Measurements from ENCODE around the gene SPAG17.
"Not testable (repeated sequence)": the region's sequence is repeated elsewhere in the genome, so short reads cannot be mapped to it uniquely, and the experiment has no call there.

The SPAG17 gene

DNA sequence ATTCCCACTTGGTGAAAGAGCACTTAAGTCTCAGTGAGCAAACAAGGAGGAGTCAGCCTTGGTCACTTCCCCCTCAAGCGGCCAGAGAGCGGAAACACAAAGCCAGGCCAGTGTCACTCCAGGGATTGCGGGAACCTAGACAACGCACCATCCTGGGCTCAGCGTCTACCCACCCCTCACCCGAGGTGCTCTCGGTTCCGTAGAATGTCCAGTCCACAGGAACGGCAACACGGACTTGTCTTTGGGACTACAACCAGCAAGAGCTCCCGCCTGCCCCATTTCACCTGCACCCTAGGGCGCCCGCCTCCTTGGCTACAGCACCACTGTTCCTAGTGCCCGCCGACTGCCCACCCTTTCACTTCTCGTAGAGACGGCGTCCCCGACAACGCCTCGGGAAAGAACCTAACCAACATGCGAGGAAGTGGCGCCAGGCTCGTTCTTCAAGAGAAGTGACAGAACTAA, 256.1 kb downstream of the SPAG17 start:
- Histone ChIP-seq H2AFZ (ENCODE audit: low read depth, low read length) (peak overlapping the region; percentile 96), H3K27ac (ENCODE audit: low read length) (peak overlapping the region; percentile 77), H3K79me2 (ENCODE audit: insufficient read depth, low read length) (peaks cover 89% of the 10 kb centered on the region), H3K36me3 (ENCODE audit: insufficient read depth, low read length) (peaks cover 4% of the 10 kb centered on the region), H4K20me1 (ENCODE audit: insufficient read depth, low read length) (peaks cover 22% of the 10 kb centered on the region; the same call in 1 of the 2 replicates), H3K4me3 (ENCODE audit: low read depth in 1 of 2, low read length in 2 of 2) (peak overlapping the region; percentile 91 to 93), H3K27me3 (ENCODE audit: insufficient read depth, low read length, poor library complexity) (no peaks in the 10 kb centered on the region), H3K9ac (ENCODE audit: low read depth, low read length) (peak overlapping the region; percentile 70), H3K9me3 (ENCODE audit: insufficient read depth, low read length, severe bottlenecking) (no peaks in the 10 kb centered on the region), H3K4me1 (ENCODE audit: insufficient read depth, low read length) (peaks cover 46% of the 10 kb centered on the region), H3K4me2 (ENCODE audit: insufficient read depth, low read length) (peak overlapping the region; percentile 89)
- DNase-seq (no peak), ATAC-seq (ENCODE audit: insufficient read depth, low read depth) (peak; percentile 45)
- TF ChIP-seq, protein P1, sequence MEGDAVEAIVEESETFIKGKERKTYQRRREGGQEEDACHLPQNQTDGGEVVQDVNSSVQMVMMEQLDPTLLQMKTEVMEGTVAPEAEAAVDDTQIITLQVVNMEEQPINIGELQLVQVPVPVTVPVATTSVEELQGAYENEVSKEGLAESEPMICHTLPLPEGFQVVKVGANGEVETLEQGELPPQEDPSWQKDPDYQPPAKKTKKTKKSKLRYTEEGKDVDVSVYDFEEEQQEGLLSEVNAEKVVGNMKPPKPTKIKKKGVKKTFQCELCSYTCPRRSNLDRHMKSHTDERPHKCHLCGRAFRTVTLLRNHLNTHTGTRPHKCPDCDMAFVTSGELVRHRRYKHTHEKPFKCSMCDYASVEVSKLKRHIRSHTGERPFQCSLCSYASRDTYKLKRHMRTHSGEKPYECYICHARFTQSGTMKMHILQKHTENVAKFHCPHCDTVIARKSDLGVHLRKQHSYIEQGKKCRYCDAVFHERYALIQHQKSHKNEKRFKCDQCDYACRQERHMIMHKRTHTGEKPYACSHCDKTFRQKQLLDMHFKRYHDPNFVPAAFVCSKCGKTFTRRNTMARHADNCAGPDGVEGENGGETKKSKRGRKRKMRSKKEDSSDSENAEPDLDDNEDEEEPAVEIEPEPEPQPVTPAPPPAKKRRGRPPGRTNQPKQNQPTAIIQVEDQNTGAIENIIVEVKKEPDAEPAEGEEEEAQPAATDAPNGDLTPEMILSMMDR (IDR thresholded peaks at IDR 0.05; ENCODE audit: borderline replicate concordance, extremely low read depth, low read length, poor library complexity, severe bottlenecking) = no peak
- TF ChIP-seq EZH2 (IDR thresholded peaks at IDR 0.05; ENCODE audit: borderline replicate concordance, low read depth, low read length, severe bottlenecking) = no peak

DNA sequence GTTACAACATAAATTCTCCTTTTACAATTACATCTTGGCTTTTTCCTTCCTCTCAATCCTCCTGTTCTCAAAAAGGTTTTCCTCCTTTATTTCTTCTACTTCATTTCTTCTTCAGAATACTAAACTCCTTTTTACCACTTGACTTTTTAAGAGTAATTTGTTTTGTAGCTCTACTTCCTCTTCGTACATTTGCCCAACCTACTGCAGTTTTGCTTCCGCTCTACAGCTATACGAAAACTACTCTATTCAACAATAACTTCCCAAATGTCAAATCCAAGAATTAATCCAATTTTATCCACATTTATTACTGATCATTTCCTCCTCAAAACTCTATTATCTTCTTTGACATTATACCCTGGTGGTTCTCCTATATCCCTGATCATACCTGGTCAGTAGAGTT, 259.0 kb downstream of the SPAG17 start:
- no peak for ATAC-seq (ENCODE audit: insufficient read depth, low read depth)
- H3K4me1 ChIP-seq (ENCODE audit: insufficient read depth, low read length) = peaks cover 29% of the 10 kb centered on the region
- H3K79me2 ChIP-seq (ENCODE audit: insufficient read depth, low read length) = peaks cover 65% of the 10 kb centered on the region

DNA sequence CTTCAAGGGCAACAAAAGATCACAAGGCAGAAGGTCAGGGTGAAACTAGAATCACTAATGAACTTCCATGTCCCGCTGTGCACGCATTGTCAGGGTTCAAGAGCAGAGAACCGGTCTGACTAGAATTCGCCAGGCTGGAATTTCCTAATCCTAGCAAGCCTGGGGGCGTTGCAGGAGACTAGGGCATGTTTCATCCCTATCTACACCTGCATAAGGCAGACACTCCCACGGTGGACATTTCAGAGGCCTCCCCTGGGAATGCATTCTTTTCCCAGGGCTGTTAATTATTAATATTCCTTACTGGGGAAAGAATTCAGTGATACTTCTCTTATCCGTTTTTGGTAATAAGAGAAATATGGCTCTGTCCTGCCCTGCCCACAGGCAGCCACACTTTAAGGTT, 262.3 kb downstream of the SPAG17 start:
- H3K4me3 ChIP-seq (ENCODE audit: low read depth in 1 of 2, low read length in 2 of 2); H3K27ac ChIP-seq (ENCODE audit: low read length); H3K4me1 ChIP-seq (ENCODE audit: insufficient read depth, low read length); H3K27me3 ChIP-seq (ENCODE audit: insufficient read depth, low read length, poor library complexity); DNase-seq; H3K9ac ChIP-seq (ENCODE audit: low read depth, low read length); H3K4me2 ChIP-seq (ENCODE audit: insufficient read depth, low read length); ATAC-seq (ENCODE audit: insufficient read depth, low read depth); H2AFZ ChIP-seq (ENCODE audit: low read depth, low read length); H4K20me1 ChIP-seq (ENCODE audit: insufficient read depth, low read length); H3K9me3 ChIP-seq (ENCODE audit: insufficient read depth, low read length, severe bottlenecking): not testable (repeated sequence)
- Histone ChIP-seq H3K79me2 (ENCODE audit: insufficient read depth, low read length) (peaks cover 32% of the 10 kb centered on the region), H3K36me3 (ENCODE audit: insufficient read depth, low read length) (peaks cover 18% of the 10 kb centered on the region)

More for the DNA sequence above, 259.0 kb downstream of the SPAG17 start:
- TF ChIP-seq, protein P1 (IDR thresholded peaks at IDR 0.05; ENCODE audit: borderline replicate concordance, extremely low read depth, low read length, poor library complexity, severe bottlenecking) = no peak
- no peak for TF ChIP-seq EZH2 (IDR thresholded peaks at IDR 0.05; ENCODE audit: borderline replicate concordance, low read depth, low read length, severe bottlenecking)
- Histone ChIP-seq H3K36me3 (ENCODE audit: insufficient read depth, low read length) (no peaks in the 10 kb centered on the region; the same call in 1 of the 2 replicates), H3K27ac (ENCODE audit: low read length) (no peak overlapping the region), H3K9me3 (ENCODE audit: insufficient read depth, low read length, severe bottlenecking) (no peaks in the 10 kb centered on the region), H2AFZ (ENCODE audit: low read depth, low read length) (no peak overlapping the region), H4K20me1 (ENCODE audit: insufficient read depth, low read length) (peaks cover 13% of the 10 kb centered on the region; the same call in 1 of the 2 replicates), H3K4me3 (ENCODE audit: low read depth in 1 of 2, low read length in 2 of 2) (no peak overlapping the region), H3K27me3 (ENCODE audit: insufficient read depth, low read length, poor library complexity) (no peaks in the 10 kb centered on the region), H3K4me2 (ENCODE audit: insufficient read depth, low read length) (no peak overlapping the region), H3K9ac (ENCODE audit: low read depth, low read length) (no peak overlapping the region)
- no peak for DNase-seq

DNA sequence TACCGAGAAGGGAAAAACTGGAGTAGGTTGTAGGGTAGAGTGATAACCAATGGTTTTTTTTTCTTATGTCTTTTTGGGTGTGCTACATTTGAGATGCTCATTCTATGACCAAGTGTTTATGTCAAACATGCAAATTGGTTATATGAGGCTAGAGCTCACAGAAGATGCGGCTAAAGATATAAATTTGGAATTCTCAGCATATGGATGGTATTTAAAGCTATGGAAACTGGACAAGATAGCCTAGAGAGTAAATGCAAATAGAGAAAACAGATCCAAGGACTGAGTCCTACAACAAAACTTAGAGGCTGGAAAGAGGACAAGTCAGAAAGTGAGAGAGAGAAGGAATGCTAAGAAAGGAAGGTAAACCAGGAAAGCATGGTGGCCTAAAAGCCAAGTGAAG, 263.0 kb downstream of the SPAG17 start:
- H3K36me3 ChIP-seq (ENCODE audit: insufficient read depth, low read length) = peaks cover 25% of the 10 kb centered on the region
- no peak for ATAC-seq (ENCODE audit: insufficient read depth, low read depth)
- no peak overlapping the region for H3K9ac ChIP-seq (ENCODE audit: low read depth, low read length)
- H3K9me3 ChIP-seq (ENCODE audit: insufficient read depth, low read length, severe bottlenecking) = no peaks in the 10 kb centered on the region
- TF ChIP-seq, protein P1 (IDR thresholded peaks at IDR 0.05; ENCODE audit: borderline replicate concordance, extremely low read depth, low read length, poor library complexity, severe bottlenecking) = no peak
- TF ChIP-seq EZH2 (IDR thresholded peaks at IDR 0.05; ENCODE audit: borderline replicate concordance, low read depth, low read length, severe bottlenecking) = no peak
- H4K20me1 ChIP-seq (ENCODE audit: insufficient read depth, low read length) = 0 out of 2 replicates have a peak, but pooled peaks cover 4% of the 10 kb centered on the region
- H3K4me1 ChIP-seq (ENCODE audit: insufficient read depth, low read length) = 0 out of 2 replicates have a peak, but pooled peaks cover under 1% of the 10 kb centered on the region
- no peak for DNase-seq
- H3K27me3 ChIP-seq (ENCODE audit: insufficient read depth, low read length, poor library complexity) = no peaks in the 10 kb centered on the region
- no peak overlapping the region for H3K4me2 ChIP-seq (ENCODE audit: insufficient read depth, low read length)
- no peak overlapping the region for H3K27ac ChIP-seq (ENCODE audit: low read length)
- no peak overlapping the region for H3K4me3 ChIP-seq (ENCODE audit: low read depth in 1 of 2, low read length in 2 of 2)
- H3K79me2 ChIP-seq (ENCODE audit: insufficient read depth, low read length) = peaks cover 25% of the 10 kb centered on the region
- H2AFZ ChIP-seq (ENCODE audit: low read depth, low read length) = no peak overlapping the region
